ENCODE results near the gene ADNP.
A peak's percentile ranks its signal among the peaks of the same experiment; 100 is the strongest.
"Not testable (repeated sequence)": the region's sequence is repeated elsewhere in the genome, so short reads cannot be mapped to it uniquely, and the experiment has no call there.

ADNP gene

DNA sequence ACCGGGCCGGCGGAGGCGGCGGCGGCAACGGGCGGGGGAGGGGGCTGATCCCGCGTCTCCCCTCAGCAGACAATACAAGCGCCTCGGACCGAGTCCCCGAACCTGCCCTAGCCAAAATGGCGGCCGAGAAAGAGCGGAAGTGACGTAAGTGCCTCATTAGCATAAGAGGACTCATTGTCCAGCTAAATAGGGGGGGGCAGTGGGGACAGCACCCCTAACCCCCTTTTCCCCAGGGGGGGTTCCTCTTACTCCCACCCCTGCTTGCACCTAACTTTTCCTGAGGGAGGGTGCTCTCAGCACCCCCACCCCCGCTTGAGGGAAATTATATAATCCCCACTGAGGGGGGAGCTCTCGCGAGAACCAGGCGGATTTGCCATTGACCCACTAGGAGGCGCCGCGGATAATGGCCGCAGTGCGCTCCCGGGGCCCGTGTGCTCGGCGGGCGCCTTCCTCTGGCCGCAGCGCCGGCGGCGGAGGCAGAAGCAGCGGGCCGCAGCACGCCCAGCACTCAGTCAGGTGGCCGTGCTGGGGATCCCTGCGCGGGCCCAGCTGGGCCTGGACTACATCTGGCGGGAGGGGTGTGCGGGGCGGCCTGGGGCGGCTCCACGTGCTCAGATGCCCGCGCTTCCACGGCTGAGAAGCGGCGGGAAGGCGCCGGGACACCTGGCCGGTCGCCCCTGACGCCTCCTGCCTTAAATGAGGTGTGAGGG lies at the start of gene ADNP:
Gene ADNP, minus strand, starts transcription at position 132 of the 710 bp plus-strand sequence. CDS start 27,441 bp downstream, outside the sequence.
- peak; percentile 66 to 75 (median 72) for DNase-seq (ENCODE audit: low read depth in 4 of 4, low spot score in 1 of 4)

- DNase-seq (ENCODE audit: low read depth in 4 of 4, low spot score in 1 of 4) = peak in 1 of 4 experiments; percentile 30
Measured at GRCh38 chr20:50980071-50980681, 48.9 kb upstream of the ADNP start.

DNA sequence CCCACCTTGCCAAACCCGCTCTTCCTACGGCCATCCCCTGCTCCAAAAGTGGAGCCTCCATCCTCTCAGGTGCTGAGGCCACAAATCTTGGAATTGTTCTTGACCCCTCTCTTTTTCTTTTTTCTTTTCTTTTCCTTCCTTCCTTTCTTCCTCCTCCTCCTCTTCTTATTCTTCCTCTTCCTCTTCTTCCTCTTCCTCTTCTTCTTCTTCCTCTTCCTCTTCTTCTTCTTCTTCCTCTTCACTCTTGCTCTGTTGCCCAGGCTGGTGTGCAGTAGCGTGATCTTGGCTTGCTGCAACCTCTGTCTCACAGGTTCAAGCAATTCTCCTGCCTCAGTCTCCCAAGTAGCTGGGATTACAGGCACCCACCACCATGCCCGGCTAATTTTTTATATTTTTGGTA lies 47.3 kb upstream of the ADNP start:
- not testable (repeated sequence) for DNase-seq (ENCODE audit: low read depth in 4 of 4, low spot score in 1 of 4)

- DNase-seq (ENCODE audit: low read depth in 4 of 4, low spot score in 1 of 4) = no peak
Measured at GRCh38 chr20:50977066-50978021, 46.1 kb upstream of the ADNP start.

GRCh38 chr20:50975701-50976330 lies 44.6 kb upstream of the ADNP start:
- DNase-seq (ENCODE audit: low read depth in 4 of 4, low spot score in 1 of 4) = no peak

DNA sequence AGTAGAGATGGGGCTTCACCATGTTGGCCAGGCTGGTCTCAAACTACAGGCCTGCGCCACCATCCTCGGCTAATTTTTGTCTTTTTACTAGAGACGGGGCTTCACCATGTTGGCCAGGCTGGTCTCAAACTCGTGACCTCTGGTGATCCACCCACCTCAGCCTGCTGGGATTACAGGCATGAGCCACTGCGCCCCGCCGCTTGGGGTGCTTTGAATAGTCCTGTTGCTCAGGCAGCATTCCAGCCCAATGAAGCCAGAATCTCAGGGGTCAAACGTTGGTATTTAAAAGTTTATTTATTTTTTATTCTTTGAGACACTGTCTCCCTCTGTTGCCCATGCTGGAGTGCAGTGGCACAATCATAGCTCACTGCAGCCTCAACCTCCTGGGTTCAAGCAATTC lies 38.7 kb upstream of the ADNP start:
- no peak for DNase-seq (ENCODE audit: low read depth in 4 of 4, low spot score in 1 of 4)

- DNase-seq (ENCODE audit: low read depth in 4 of 4, low spot score in 1 of 4) = no peak
Measured at GRCh38 chr20:50969435-50969834, 38.2 kb upstream of the ADNP start.

DNA sequence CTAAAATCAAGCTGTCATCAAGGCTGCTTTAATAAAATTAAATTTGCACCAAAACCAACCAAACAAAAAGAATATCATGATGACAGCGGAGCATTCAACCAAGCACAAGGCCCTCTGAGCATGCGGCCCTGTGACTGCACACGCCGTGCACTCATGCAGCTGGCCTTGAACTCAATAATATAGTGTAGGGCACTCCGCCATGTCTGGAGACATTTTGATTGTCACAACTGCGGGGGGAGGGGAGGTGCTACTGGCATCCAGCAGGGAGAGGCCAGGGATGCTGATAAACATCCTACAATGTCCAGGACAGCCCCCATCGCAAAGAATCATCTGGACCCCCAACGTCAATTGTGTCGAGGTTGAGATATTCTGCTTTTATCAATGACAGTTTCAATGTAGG lies 37.1 kb upstream of the ADNP start:
- DNase-seq (ENCODE audit: low read depth in 4 of 4, low spot score in 1 of 4) = no peak

DNA sequence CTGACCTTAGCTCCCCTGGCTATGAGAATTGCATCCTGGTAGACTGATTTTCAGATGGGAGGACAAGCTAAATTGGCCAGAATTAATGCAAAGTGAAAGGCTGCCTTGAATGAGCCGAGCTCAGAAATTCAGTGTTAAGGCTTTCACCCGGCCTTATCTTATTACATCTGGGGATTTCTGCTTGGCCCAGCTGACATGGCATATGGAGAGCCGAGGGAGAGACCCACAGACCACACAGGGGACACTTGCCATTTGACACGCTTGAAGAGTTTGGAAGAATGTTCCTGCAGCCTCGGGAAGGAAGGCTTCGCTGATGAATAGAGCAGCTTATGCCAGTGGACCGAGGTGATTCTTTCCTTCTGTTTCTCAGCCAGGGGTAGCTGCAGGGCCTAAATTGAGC lies 36.3 kb upstream of the ADNP start:
- DNase-seq (ENCODE audit: low read depth in 4 of 4, low spot score in 1 of 4) = no peak

DNA sequence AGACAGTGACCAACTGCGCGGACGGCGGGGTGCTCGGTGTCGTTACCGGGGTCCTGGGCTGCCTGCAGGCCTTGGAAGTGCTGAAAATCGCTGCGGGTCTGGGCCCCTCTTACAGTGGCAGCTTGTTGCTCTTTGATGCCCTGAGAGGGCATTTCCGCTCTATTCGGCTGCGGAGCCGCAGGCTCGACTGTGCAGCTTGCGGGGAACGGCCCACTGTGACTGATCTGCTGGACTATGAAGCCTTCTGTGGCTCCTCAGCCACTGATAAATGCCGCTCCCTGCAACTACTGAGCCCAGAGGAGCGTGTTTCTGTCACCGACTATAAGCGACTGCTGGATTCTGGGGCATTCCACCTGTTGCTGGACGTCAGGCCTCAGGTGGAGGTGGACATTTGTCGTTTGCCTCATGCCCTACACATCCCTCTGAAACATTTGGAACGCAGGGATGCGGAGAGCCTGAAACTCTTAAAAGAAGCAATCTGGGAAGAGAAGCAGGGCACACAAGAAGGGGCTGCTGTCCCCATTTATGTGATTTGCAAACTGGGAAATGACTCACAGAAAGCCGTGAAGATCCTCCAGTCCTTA lies 28.4 kb upstream of the ADNP start:
- no peak for DNase-seq (ENCODE audit: low read depth in 4 of 4, low spot score in 1 of 4)

DNA sequence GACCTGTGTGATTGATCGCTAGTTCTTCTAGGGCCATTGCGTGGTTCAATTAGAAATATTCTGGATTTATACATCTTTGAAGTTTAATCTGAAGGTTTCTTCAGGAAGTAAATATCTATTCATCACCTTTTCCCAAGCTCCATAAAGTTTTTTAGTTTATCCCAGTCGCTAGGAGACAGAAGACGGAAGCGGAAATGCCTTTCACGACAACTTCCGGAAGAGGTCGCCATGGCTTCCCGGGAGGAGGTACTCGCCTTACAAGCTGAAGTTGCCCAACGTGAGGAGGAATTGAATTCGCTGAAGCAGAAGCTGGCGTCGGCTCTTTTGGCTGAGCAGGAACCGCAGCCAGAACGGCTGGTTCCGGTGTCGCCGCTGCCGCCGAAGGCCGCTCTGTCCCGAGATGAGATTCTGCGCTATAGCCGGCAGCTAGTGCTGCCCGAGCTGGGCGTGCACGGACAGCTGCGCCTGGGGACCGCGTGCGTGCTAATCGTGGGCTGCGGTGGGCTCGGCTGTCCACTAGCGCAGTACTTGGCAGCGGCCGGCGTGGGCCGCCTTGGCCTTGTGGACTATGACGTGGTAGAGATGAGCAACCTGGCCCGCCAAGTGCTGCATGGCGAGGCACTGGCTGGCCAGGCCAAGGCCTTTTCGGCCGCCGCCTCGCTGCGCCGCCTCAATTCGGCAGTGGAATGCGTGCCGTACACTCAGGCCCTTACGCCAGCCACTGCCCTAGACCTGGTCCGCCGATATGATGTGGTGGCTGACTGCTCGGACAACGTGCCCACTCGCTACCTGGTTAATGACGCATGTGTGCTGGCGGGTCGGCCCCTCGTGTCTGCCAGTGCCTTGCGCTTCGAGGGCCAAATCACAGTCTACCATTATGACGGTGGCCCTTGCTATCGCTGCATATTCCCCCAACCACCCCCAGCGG lies 27.6 kb upstream of the ADNP start, which contains the start of gene MOCS3:
Gene MOCS3, plus strand, starts transcription at position 204 of the 928 bp plus-strand sequence. Its CDS starts 25 bp downstream, at position 229.
- peak in 3 of 4 experiments; percentile 62 to 79 (median 64) for DNase-seq (ENCODE audit: low read depth in 4 of 4, low spot score in 1 of 4)

DNA sequence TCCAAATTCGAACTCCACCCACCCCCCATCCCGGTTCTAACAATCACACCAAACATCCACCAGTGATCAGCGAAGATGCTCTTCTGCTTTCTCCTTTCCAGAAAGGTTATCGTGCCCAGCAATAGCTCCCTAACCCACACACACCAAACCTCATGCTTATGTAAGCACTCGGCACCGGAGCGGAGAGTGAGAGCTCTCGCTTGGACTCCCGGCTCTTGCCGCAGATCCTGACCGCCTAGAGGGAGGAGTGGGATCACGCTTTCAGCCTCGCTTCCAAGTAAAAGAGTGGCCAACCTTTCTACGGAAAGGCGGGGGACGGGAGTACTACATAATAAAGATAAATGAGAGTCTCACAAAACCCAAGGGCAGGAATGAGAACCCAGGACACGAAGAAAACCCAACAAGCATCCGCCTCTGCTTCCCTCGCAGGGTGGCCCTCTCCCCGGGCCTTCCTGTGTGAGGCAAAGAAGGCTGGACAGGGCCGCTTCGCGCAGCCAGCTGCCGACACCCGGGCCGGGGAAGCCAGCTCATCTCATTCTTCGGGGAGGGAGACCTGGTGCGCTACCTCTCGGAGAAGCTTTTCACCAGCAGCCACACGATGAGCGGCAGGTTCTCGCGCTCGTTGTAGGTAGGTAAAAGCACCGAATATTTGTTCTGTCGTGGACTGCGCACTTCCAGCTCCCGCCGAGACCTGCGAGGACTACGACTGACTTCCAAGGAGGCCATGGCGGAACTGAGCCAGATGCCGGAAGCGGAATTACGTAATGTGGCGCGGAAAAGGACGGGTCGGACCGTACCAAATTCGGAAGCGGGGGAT lies 26.8 kb upstream of the ADNP start, which contains the start of gene DPM1:
Gene DPM1, minus strand, starts transcription at position 735 of the 817 bp plus-strand sequence. Its CDS starts 9 bp downstream, at position 726.
- peak; percentile 75 to 85 (median 80) for DNase-seq (ENCODE audit: low read depth in 4 of 4, low spot score in 1 of 4)

GRCh38 chr20:50957276-50957675 lies 26.0 kb upstream of the ADNP start:
- DNase-seq (ENCODE audit: low read depth in 4 of 4, low spot score in 1 of 4) = no peak

- no peak for DNase-seq (ENCODE audit: low read depth in 4 of 4, low spot score in 1 of 4)
Measured at GRCh38 chr20:50953821-50954220, 22.6 kb upstream of the ADNP start.

- DNase-seq (ENCODE audit: low read depth in 4 of 4, low spot score in 1 of 4) = no peak
Measured at GRCh38 chr20:50953196-50953595, 22.0 kb upstream of the ADNP start.

GRCh38 chr20:50948132-50948785 lies 17.0 kb upstream of the ADNP start:
- DNase-seq (ENCODE audit: low read depth in 4 of 4, low spot score in 1 of 4) = no peak

DNA sequence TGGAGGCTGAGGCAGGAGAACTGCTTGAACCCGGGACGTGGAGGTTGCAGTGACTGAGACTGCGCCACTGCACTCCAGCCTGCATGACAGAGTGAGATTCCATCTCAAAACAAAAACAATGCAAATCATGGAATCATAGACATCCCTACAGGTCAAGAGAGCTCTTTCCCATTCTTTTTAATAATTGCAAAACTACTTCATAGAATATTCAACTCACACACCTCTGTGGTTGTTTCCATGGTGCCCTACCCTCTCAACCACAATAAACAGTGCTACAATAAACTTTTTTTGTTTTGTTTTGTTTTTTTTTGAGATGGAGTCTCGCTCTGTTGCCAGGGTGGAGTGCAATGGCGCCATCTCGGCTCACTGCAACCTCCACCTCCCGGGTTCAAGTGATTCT lies 11.8 kb upstream of the ADNP start:
- no peak for DNase-seq (ENCODE audit: low read depth in 4 of 4, low spot score in 1 of 4)

DNA sequence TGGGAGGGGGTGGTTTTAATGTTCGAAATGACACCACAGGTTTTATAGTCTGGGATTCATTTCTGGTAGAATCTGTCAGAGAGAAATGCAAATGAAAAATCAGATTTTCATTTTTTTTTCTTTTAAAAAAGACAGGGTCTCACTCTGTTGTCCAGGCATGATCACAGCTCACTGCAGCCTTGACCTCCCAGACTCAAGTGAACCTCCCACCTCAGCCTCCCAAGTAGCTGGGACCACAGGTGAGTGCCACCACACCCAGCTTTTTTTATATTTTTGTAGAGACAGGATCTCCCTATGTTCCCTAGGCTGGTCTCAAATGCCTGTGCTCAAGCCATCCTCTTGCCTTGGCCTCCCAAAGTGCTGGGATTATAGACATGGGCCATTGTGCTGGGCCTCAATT lies 2.4 kb upstream of the ADNP start:
- no peak for DNase-seq (ENCODE audit: low read depth in 4 of 4, low spot score in 1 of 4)

All from stimulated activated CD4-positive, alpha-beta T cell treated with anti-CD3 and anti-CD28 coated beads, Interleukin-1b, Interleukin-23, amount 100 ng/mL, for 24 hours (primary cell).